Stimulated activated CD4-positive, alpha-beta T cell treated with anti-CD3 and anti-CD28 coated beads, Interleukin-4, amount 100 ng/mL, for 1 hour (primary cell): ENCODE measurements around the gene FAM13C.
"Not testable (repeated sequence)": the region's sequence is repeated elsewhere in the genome, so short reads cannot be mapped to it uniquely, and the experiment has no call there.

Source experiments
- DNase-seq: peaks from one replicate; pipeline ENCODE4 v3.0.0-alpha.2; 2020

Gene FAM13C

DNA sequence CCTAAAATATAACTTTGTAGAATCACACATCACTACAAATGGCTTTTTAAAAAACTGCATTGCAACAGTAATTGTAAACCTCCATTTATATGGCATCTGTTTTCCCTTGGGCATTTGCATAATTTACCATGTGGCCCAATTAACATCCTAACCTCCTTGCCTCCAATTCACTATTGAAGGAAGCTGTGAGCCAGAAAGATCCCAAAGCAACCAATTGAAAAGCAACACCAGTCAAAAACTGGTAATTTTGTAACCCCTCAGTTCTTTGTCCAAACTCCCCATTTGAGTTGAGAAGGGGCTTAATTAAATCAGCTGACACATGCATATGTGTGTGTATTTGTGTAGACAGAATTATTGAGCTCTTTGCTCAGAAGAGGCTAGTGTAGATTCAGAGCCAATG lies 90.3 kb downstream of the FAM13C start:
- DNase-seq, result no peak

DNA sequence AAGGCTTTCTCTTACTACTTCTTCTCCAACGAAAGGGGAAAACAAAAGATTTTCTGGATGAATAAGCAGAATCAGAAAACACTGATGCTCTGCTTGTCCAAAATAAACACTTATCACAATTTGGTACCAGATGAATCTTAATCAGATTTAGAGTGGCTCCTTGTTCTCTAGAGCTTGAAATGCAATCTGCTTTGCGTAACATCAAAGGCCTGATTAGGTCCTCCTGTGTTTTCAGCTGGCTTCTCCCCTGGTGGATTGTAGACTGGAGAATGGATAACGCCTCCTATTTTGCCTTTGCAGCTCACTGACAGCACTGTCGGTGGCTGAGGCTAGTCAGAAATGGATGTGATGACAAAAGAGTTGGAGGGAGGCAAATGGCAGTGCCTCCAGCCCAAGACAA lies 91.2 kb downstream of the FAM13C start:
- DNase-seq, result no peak

DNA sequence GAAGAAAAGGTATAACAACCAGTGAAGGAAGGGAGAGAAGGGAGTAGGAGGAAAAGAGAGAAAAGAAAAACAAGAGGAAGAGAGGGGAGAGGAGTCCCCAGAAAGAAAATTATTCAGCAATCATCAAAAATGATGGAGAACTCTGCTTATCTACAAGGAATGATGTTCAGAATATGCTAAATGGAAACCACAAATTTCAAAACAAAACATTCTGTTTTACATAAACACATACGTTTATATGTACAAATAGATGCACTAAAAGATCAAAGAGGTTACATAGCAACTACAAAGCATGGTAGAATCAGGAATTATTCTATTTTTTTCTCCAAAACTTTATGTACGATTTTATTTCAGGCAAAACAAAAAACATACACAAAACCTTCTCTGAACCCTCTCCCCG lies 91.9 kb downstream of the FAM13C start:
- DNase-seq, result no peak

DNA sequence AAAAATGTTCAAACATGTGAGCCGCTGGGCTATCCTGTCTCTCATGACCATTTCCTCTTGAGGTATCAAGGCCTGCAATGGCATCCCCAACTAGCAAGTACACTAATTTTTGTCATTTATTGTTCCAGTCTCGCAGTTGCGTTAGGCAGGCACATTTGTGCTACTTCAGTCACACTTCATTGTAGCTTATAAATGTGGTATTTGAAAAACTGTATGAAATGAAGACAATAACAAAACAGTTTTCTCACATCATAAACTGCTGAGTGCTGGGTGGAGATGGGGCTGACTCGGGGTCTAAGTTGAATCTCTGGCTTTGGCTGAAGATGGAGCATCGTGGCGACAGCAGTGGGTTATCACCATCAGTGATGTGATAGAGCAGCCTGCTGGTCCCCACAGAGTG lies 92.7 kb downstream of the FAM13C start:
- DNase-seq, result no peak

DNA sequence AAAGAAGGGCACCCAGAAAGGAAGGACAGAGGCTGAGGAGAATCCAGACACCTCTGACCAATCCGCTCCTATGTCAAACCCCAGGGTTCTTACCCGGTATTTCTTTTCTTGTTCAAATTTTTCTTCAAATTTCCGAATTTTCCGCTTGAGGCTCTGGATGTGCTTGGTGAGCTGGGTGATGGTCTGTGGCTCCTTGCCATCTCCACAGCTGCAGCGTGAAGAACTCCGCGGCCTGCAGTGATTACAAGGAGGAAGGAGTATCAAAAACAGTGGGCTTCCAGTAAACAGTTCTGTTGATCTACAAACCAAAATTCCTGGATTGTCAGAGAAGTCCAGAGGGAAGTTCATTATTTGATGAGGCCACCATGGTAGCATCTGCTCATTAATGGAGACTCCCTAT lies 93.9 kb downstream of the FAM13C start:
- DNase-seq, result no peak

DNA sequence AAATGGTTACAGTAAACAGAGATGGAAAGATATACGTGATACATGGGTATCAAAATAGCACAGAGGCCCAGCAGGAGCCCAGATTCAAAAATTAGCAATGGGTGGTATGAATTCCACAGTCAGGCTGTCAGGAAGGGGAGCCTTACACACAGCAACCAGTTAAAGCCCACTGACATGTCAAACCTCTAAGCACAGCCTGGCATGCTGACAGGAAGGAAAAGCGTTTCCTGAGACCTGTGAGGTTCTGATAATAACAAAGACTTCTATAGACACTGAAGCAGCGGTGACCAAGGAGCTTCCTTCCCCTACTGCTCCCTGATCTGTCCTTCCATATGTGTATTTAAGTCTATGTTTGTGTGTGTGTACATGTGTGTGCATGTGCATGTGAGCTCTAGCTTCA lies 96.0 kb downstream of the FAM13C start:
- no peak for DNase-seq

DNA sequence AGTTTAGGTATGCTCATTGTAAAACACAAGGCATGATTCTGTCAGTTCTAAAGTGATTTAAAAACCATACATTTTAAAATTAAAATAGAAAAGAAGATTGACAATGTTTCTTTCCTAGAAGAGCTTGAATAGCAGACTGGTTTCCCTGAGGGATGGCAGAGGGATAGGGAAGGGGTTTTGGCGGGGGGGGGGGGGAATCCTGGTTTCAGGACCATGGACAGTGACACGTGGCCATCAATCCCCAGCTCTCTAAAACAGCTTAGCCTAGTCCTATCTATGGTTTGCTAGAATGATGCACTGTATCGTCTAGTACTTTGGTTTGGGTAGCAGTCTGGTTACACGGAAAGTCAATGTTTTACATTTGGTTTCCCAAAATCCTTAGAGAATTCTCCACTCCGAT lies 97.2 kb downstream of the FAM13C start:
- DNase-seq, result no peak

DNA sequence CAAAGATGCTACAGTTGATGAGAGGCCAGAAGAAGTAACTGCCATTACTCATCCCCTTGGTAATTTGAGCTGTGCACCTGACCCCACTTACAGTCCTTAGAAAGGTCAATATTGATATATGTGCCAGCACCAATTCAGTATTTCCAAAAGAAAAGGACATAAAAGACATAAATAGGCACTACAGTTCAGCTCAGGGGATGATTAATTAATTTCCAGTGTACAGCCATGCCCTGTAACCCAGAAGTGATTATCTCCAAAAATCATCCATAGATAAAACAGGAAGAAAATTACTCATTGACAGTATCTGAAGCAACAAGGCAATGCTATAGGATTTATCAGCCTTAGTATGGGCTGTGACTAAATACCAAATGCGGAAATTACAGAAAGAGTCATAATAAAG lies 103.5 kb downstream of the FAM13C start:
- no peak for DNase-seq

DNA sequence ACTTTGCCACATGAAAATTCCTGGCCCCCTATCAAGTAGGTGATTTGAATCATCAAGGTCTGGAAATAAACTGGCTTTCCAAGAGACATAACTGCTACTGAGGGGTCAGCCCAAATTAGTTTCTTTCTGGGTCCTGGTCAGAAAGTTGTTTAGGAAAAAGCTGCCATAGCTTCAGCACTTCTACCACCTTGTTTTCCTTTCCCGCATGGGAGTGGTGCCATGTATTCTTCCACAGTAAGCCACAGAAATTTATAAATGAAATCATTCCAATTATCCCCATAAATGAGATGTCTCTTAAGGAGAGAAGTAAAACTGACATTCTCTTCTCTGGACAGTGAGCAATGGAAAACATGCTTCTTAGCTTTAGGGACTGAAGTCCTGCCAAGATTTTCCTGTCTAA lies 105.1 kb downstream of the FAM13C start:
- no peak for DNase-seq

DNA sequence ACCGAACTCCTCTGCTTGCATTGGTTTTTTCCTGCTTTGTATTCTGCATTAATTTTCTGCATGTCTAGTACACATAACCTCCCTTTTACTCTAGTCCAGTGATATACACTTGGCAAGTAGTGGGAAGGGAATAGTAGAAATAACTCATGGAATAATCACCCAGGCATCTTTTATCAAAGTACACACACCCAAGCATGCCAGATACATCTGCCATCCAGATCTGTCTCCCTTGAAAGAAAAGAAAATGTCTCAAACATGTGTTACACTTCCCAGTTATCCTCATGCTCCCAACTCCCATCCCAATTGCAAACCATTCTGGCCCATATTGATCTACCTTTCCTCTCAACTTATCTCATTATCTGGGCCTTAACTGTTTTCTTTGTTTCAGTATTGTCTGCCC lies 106.9 kb downstream of the FAM13C start:
- DNase-seq, result no peak

DNA sequence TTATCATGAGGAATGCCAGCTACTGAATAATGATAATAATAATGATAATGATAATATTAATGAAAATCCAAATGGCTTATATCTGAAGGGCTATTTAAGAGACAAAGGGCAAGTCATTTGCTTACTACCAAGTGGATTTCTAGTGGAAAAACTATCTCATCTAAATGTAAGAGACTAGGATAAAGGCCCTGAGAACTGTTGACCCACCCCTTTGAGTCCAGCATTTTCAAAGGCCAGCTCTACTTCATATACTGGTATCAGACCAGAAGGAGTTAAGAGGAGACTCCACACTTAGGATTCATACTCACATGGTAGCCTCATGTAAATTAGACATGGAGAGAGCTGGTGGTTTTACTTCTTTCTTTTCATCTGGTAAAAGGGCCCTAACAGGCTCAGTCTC lies 109.9 kb downstream of the FAM13C start:
- no peak for DNase-seq

DNA sequence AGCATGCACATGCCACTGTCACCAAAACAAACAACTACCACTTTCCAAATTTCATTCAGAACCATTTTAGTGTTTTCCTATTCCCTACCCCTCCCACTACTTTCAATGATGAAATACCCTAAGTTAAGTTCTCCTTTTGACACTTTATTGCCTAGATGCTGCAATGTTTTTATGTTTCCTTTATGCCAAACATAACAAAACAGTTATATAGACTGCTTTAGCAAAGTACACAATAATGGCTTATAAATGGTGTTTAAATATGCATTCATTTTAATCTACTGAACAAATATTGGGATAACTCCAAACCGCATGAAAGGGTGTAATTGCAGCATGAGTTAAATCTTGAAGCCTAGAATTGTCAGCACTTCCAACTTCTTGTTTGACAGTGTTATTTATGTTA lies 116.7 kb downstream of the FAM13C start:
- DNase-seq, result no peak

DNA sequence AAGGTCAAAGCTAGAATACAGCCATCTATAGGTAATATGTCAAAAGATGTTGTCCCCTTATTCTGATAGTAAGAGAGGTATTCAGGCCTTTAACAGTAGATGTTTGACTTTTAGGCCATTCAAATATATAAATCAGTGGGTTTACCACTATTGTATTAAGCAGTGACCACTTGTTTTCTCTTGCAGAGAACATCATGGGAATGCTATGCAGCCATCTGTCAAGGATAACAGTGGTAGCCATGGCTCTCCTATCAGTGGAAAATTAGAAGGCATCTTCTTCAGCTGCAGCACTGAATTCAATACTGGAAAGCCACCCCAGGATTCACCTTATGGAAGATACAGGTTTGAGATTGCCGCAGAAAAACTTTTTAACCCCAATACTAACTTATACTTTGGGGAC lies 117.5 kb downstream of the FAM13C start:
- no peak for DNase-seq

DNA sequence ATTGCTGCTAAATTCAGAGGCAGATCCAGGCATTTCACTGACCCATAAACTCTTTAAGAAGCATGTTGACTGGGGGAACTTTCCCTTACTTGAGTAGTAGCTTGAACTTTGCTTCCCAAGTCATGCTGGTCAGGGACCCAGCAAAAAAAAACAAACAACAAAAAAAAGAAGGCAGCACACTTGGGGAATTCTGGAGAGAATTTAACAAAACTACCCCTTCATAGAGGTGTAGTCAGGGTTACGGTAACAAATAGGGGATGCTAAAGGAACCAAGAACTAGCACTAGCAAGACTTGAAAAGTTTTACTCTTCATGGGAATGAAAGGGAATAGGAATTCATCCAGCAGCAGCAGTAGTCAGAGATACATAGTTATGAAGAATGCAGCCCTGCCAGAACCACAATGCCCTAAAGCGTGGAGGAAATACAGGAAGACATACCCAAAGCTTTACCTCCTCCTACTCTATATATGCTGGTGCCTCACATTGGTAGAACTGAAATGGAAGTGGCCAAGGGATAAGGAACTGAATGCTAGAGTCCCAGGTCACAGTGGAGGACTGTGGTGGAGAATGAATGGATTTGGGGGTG lies 118.6 kb downstream of the FAM13C start:
- no peak for DNase-seq

DNA sequence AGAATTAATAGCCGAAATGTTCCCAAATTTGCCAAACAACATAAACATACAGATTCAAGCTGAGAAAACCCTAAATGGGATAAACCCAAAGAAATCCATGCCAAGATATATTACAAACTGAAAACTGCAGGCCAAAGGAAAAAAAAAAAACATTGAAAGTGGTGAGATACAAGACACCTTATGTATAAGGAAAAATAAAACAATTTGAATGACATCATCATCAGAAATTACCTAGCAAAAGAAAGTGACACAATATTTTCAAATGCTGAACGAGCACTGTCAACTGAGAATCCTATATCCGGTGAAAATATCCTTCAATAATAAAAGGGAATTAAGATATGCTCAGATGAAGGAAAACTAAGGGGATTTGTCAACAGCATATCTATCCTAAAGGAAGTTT lies 119.4 kb downstream of the FAM13C start:
- no peak for DNase-seq

DNA sequence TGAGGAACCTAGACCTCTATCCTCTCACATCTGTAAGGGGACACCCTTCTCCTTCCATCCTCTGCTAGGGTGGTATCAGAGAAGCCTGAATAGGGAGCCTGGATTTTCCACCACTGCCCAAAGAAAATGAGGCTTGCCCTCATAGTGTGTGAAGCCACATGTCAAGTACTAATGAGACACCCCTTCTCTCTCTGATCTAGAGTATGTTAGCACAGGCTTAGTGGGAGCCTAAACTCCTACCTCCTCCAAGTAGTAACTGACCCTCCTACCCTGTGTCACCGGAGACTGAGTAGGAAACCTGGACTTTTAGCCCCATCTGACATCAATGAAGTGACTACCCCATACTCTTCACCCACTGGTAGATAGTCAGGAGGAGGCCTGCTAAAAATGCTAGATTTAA lies 120.3 kb downstream of the FAM13C start:
- no peak for DNase-seq

DNA sequence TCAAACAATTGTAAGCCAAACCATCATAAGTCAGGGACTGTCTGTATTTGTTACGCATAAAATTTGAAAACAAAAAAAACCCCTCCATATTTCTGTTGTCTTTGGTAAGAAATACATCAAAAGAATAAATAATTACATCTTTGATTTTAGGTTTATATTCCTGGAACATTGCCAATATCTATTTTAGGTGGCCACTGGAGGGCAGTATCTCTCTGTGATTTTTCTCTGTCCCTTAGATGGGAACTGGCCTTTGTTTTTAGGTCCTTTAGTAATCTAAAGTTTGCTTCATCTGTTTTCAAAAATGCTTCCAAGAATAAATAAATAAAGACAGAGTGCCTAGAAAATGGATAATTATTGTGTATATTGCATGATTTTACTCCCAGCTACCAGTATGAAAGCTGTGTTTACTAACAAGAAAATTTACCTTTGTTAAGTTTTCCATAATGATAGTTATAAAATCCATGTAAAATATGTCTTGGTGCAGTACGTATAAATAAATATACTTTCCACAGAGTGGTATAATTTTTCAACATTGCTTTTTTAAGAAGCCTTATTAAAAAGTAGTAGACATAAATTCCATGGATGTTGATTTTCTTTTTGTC lies 121.7 kb downstream of the FAM13C start:
- no peak for DNase-seq

DNA sequence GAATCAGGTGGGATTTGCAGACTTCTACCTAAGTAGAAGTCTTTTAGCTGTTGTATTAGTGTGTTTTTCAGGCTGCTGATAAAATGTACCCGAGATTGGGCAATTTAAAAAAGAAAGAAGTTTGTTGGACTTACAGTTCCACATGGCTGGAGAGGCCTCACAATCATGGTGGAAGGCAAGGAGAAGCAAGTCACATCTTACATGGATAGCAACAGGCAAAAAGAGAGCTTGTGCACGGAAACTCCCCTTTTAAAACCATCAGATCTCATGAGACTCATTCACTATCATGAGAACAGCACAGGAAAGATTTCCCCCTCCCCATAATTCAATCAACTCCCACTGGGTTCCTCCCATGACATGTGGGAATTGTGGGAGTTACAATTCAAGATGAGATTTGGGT lies 123.2 kb downstream of the FAM13C start:
- DNase-seq, result not testable (repeated sequence)

DNA sequence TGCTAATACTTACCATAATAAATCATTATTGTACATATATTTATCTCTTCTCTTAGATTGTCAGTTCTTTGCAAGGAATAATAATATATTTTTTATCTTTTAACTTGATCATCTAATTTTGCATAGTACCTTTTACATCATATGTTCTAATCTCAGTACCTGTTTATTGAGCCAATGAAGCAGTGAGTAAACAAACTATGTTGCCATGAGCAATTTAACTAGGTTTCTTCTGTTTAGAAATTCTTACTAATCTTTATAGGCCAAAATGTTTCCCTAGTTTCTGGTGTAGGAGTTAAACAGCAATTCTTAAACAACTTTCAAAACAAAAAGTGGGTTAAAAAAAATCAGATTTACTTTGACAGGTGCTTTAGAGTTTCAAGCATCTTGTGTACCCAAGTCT lies 124.6 kb downstream of the FAM13C start:
- no peak for DNase-seq

DNA sequence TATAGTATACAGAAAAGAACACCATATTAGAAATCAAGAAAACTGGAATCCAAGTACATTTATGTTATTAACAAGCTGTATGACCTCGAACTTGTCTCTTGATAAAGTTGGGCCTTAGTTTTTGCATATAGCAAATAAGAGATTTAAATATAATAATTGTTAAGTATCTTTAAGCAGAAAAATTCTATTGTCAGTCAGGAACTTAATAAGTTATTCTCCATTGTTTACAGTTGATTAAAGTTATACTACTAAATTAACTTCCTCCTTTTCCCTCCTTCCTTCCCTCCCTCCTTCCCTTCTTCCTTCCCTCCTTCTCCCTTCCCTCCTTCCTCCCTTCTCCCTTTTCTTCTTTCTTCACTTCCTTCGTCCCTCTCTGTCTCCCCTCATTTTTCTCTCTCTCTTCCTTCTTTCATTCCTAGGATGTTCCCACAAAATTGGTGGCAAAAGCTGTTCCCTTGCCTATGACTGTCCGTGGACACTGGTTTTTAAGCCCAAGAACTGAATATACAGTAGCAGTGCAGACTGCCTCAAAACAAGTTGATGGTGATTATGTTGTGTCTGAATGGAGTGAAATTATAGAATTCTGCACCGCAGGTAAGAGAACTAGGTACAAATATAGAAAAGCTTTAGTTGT lies 126.2 kb downstream of the FAM13C start:
- no peak for DNase-seq

DNA sequence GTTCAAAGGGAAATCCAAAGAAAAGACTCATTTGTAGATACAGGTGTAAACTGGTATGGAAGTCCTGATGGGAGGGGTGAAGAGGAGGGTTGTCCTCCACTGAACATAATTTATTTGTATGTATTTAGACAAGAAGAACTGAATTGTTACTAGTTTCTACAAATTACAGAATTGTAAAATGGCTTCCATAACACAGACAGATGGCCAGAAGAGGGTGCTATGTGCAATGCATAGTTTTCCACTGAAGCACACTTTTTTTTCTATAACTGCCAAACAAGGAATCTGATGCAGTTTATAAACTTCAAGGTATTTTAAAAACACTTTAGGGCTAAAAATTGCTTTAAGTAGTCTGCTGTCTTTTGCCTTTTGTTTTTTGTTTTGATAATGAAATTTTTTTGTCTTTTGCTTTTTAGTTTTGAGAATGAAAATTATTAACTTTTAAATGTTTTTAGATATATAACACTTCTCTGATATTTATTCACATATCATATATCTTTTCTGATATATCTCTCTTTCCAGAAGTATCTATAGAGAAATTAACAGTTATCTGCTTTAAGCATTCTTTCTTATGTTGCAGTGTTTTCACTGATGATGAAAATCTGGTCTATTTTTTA lies 127.4 kb downstream of the FAM13C start:
- no peak for DNase-seq

DNA sequence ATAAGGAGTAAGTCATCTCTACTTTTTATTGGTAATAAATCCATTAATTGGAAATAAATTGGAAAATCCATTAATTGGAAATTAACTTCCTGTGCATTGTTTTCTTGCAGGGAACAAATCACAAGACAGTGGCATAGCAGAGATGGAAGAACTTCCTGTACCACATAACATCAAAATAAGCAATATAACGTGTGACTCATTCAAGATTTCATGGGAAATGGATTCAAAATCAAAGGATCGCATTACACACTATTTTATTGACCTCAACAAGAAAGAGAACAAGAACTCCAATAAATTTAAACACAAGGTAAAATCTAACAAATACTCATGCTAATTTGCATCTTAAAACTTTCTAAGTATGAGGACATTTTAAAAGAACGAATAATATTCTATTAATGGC lies 128.2 kb downstream of the FAM13C start:
- DNase-seq, result no peak

DNA sequence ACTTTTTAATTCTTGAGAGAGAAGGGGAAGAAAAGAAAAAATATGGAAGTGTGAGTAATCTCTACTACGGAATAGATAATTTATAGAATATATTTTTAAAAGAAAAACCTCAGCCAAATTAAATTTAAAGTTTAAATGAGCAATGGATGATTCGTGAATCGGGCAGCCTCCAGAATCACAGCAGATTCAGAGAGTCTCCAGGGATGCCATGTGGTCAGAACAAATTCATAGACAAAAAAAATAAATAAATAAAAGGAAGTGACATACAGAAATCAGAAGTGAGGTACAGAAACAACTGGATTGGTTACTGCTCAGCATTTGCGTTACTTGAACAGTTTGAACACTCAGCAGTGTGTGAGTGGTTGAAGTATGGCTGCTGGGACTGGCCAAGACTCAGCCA lies 132.9 kb downstream of the FAM13C start:
- DNase-seq, result no peak

DNA sequence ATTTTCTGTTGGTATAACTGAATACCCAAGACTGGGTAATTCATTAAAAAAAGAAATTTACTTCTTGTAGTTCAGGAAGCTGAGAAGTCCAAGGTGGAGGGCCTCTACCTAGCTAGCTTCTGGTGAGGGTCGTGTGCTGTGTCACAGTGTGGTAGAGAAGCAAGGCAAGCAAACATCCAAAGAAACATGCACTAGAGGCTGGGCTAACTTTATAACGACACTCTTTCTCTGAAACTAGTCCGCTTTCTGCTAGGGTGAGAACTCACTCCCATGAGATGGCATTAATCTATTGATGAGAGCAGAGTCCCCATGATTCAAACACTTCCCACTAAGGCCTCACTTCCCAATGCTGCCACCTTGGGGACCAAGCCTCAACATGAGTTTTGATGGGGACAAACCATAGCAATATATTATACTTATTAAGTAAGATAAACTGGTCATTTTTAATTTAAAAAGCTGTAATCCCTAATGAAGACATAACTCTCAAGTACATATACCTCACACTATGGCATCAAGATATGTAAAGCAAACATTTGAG lies 135.1 kb downstream of the FAM13C start:
- no peak for DNase-seq
